Raji (cell line): ENCODE results near the gene LAMTOR3.

ENCODE experiments used
- POLR2A ChIP-seq: IDR thresholded peaks from 2 replicates; pipeline ENCODE4 v1.6.1; 2011; ENCODE audit warnings: low read depth, low read length, control low read depth; ENCODE audit not compliant: insufficient read depth

LAMTOR3 gene, protein sequence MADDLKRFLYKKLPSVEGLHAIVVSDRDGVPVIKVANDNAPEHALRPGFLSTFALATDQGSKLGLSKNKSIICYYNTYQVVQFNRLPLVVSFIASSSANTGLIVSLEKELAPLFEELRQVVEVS

DNA sequence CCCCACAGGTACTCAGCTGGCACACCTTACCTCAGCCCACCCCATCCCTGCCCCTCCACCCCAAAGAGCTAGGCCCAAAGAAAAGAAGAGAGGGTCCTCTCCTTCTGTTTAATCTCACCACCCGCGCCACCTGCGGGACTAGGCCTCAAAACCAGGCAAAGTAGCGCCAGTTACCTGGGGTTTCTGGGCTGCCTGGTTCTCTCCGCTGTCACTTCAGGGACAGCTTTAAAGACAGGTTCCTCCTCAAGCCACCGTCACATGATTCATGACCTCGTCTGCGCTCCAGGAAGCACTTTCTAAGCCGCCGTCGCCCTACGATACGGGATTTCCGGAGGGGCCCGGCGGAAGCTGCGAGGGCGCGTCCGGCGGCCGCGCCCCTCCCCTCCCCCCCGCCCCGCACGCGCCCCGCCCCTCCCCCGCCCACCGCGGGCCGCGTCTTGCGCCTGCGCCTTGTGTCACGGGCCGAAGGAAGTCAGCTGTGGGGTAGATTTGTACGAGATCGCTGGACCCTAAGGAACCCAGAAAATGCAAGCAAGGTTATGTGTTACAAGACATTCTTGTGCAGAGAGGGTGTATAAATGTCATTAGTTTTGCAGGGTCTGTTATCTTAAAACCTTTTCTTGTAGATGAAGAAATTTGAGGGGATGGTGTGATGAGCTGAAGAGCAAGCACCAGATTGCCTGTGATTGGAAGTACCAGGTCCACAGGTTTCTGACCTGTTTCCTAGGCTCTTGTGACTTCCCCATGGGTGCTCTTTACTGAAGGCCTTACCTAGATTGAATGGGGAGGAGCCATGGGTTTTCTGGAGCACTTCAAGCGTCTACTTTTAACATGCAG lies at the start of gene LAMTOR3:
Gene LAMTOR3 (minus strand): TSS at position 267 of the 837 bp plus-strand sequence. CDS start 464 bp downstream, outside the sequence.
- TF ChIP-seq POLR2A = peak; percentile 67

DNA sequence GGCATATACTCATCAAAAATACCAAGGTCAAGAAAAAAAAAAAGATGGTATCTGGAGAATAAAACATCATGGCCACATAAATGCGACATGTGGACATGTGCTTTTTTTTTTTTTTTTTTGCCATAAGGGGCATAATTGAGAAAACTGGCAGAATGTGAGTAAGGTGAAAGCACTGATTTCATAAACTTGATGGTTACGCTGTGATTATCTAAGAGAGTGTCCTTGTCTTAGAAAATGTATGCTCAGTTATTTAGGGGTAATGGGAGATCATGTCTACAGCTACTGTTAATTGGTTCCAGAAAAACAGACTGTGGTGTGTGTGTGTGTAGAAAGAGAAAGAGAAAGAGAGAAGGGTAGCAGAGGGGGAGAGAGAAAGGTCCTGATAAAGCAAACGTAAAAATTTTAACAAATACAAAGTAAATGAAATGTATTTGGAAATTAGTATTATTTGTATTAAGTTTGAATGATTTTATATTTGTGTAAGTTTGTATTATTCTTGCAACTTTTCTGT lies 44.1 kb upstream of the LAMTOR3 start:
- TF ChIP-seq POLR2A = no peak

DNA sequence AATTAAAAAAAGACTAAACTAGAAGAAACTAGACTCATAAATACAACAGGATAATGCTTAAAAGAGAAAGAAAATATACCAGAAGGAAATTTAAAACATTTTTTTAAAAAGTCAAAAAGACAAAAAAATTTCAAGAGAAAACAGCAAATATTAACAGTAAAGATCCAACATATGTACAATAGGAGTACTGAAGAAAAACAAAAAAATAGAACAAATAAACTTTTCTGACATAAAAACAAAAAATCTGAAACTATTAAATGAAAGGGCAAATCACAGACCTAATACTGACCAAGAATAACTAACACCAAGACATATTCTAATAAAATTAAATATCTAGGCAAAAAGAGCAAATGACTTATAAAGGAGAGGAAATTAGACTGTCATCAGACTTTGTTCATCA lies 40.7 kb upstream of the LAMTOR3 start:
- TF ChIP-seq POLR2A = no peak

DNA sequence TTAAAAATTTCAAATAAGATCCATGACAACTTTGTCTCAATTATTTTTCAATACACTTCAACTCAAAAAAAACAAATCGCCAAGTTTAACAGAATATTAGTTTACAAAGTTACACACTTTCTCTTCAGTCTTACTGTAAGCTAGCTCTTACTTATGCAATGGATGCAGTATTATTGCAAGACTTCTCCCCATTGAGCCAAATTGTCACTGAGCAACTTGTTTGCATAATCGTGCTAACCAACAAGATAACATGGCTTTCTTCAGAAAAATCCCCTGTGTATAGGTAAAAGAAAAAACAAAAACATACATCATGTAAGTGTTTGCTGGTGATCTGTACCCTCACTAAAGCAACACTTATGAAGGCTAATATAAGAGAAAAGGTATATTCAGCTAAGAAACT lies 33.3 kb upstream of the LAMTOR3 start:
- TF ChIP-seq POLR2A = no peak

DNA sequence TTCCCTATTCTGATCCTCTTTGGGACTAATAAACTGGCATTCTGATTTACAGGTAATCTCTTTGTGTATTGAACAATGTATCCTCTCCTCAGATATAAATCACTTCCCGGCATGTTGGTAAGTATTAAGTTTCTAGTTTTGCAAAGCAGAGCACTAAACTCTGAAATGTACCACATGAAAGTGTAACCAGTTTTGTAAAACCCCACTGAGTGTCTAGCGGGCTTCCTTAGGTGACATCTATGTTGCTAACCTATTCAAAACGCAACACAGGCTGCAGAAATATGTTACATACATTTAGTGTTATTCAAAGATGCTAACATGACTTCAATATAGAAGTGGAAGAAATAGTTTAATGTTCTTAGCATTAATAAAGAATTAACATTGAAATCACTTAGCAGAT lies 26.9 kb upstream of the LAMTOR3 start:
- TF ChIP-seq POLR2A = no peak

DNA sequence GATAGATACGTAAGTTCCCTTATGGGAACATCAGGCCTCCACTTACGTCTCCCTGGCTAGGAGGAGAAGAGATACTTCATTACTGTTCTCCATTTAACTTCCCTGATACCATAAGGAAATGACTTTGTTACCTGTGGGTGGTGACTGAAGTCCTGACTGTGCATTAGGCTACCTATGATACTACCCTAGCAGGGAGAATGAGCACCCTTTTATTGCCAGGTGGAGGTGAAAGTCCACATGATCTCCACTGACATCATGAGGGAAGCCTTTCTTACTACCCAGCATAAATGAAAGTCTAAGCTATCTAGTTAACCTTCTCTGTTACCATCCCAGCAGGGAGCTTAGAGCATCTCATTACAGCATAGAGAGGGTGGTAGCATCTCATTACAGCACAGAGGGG lies 24.4 kb upstream of the LAMTOR3 start:
- no peak for TF ChIP-seq POLR2A

DNA sequence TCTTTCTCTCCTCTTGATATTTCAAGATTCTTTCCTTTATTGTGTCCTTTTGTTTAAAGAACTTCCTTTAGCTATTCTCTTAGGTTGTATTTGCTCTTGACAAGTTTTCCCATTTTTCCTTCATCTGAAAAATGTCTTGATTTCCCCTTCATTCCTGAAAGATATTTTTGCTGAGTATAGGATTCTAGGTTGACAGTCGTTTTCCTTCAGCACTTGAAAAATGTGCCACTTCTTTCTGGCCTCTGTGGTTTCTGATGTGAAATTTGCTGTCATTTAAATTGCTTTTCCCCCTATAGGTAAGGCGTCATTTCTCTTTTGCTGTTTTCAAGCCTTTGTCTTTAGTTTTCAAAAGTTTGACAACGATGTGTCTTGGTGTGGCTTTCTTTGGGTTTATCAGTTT lies 23.3 kb upstream of the LAMTOR3 start:
- no peak for TF ChIP-seq POLR2A

DNA sequence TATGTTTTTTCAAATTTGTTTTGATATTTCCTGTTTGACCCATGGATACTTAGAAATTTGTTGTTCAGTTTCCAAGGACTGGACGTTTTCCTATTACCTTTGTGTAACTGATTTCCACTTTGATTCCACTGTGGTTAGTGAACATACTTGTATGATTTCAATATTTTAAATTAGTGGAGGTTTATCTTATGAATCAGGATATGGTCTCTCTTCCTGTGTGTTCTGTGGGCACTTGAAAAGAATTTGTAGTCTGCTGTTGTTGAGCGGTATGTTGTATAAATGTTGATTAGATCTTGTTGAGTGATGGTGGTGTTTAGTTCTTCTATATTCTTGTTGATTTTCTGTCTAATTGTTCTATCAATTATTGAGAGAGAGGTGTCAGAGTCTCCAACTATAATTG lies 21.2 kb upstream of the LAMTOR3 start:
- no peak for TF ChIP-seq POLR2A

DNA sequence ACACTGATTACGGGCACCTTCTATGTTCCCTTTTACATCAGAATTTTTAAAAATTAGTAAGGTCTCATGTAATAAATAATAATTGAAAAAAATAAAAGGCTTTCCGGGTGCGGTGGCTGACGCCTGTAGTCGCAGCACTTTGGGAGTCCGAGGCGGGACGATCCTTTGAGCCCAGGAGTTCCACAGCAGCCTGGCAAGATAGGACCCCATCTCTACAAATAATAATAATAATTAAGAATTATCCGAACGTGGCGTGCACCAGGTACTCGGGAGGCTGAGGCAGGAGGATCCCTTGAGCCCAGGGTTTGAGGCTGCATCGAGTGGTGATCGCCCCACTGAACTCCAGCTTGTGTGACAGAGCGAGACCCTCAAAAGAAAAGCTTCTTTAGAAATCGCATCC lies 771 bp upstream of the LAMTOR3 start:
- TF ChIP-seq POLR2A = no peak

DNA sequence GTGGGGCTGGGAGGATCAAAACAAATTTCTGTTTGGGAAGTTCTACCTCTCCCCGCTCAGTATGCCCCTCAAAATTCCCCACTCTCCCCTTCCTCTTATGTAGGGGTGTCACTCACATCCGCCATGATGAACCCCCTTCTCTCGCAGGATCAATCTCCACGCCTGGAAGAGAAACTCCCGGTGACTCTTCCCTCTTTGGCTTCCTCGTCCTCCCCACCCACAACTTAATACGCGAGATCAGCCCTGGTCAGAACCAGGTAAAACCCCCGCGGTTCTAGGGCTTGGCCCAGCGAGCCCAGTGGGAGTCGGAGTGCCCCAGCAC lies 427 bp downstream of the LAMTOR3 start:
- no peak for TF ChIP-seq POLR2A

DNA sequence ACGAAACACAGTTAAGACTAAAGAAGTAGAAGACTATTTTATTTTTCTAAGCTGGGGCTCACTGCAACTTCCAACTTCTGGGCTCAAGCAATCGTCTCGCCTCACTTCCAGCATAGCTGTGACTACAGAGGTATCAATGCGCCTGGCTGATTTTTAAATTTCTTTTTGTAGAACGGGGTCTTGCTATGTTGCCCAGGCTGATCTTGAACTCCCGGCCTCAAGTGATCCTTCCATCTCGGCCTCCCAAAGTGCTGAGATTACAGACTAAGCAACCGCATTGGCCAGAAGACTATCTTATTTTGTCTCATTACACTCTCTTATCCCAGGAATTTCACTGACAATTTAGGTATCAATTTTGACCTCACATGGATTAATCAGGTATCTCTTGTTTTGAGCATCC lies 1.2 kb downstream of the LAMTOR3 start:
- TF ChIP-seq POLR2A = no peak

DNA sequence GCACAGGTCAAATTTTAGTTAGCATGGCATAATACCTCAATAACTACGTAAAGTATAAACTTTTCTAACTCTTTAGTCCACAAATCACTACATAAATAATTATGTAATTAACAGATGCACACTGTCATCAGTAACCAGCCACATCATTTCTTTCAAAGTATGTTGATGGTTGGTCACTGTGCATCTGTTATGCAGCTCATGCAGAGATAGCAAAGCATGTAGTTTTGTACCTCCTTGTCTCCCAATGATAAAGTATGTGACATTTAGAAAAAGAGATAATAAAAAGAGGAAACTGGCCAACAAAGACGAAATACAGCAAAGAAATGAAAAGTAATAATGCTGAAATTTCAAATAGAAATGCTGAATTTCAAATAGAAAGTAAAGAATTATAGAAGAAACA lies 2.9 kb downstream of the LAMTOR3 start:
- no peak for TF ChIP-seq POLR2A

DNA sequence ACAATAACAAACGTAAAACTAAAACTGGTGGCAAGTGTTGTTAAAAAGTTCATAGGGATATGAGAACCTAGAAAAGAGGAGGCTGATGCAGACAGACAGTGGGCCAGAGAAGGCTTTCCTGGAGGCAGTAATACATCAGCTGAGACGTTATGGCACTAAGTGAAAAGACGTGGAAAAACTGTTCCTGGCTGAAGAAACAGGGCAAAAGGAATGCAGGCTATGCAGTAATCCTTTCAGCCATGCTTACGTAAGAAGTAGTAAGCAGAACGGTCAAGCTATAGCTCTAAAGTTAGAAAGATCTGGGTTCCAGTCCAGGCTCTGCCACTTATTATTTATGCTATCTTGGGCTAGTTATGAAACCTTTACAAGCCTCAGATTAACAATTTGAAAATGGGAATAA lies 6.4 kb downstream of the LAMTOR3 start:
- TF ChIP-seq POLR2A = no peak

DNA sequence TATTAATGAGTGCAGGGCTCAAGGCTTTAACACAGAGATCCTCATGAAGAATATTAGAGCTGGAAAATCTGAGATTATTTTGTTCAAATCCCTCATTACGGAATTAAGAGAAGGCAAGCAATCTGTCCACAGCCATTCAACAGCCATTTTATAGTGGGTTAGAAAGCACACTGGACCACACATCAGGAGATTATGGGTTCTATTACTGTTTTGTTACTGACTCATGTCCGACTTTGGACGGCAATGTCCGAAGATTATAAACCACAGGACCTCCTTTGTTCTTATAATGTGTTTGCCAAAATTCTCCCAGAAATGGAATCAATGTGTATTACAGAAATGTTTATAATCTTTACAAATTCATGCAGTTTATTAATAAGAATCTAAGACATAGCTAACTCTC lies 8.1 kb downstream of the LAMTOR3 start:
- no peak for TF ChIP-seq POLR2A

DNA sequence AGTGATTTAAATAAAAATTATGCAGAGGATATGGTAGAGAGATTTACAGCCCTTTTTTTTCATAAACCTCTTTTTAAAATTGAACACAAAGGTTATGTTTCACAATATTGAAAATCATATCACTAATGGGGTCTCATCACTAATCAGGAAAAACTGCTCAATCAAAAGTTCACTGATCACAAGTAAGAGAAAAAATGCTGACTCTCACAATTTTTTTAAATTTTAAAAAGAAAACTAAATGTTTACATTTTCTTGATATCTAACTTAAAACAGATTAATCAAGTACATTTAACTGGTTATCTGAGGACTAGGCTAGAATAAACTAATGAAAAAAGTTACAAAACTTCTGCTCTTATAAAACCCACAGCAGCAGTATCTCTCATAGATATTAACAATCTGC lies 8.5 kb downstream of the LAMTOR3 start:
- no peak for TF ChIP-seq POLR2A

DNA sequence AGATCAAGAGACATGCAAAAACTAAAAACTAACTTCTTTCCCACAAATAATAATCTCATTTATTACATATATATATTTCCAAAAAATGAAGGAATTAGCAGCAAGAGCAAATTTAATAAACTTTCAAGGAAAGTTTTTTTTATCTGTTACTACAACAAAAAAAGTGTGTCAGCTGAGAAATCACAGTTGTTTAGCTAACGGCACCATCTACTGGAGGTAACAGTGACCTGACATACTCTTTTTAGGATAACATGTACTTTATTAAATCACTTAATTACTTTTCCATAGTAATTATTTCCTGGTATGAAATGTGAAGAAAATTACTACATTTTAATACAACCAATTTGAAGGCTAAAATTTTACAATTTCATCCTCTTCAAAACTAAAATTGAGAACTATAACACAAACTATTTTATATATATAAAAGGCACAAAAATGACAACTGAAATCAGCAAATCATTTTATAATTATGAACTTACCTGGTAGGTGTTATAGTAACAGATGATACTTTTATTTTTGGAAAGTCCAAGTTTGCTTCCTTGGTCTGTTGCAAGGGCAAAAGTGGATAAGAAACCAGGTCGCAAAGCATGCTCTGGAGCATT lies 9.1 kb downstream of the LAMTOR3 start:
- TF ChIP-seq POLR2A = no peak

DNA sequence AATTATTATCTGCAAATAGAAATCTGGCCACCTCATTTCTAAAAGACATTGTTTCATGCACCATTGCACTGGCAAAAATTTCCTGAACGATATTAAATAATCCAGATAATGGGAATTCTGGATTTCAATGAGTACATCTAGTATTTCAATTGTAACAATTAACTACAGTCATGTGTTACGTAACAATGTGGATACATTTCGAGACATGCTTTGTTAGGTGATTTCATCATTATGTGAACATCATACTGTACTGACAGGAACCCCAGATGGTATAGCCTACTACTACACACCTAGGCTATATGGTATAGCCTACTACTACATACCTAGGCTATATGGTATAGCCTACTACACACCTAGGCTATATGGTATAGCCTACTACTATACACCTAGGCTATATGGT lies 14.8 kb downstream of the LAMTOR3 start:
- no peak for TF ChIP-seq POLR2A

DNA sequence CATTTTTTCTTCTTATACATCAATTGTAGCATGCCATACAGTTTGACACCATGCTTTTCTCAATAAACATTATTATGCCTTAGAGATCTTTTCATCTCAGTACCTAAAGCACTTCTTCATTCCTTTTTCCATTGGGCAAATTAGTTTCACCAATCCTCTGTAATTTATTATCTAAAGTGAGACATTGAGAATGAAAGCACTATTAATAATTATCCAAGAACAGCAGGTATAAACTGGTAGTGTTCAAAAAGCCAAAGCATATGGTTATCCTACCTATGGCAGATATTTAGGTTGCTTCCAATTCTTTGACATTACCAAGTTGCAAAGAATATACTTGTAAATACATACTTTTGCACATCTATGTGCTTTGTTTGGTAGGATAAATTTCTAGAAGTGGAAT lies 15.6 kb downstream of the LAMTOR3 start:
- no peak for TF ChIP-seq POLR2A
